HepG2 (cell line): ENCODE measurements around the gene RASL12.

Experiments
- BRCA1 ChIP-seq: sonication (generic); formaldehyde crosslinking; IDR thresholded peaks from 2 replicates; pipeline ENCODE4 v1.4.0; 2020; ENCODE audit warnings: missing genetic modification reagents
- CTCF ChIP-seq: sonication (generic); formaldehyde crosslinking; IDR thresholded peaks from 2 replicates; pipeline ENCODE4 v1.5.0; 2020; ENCODE audit warnings: mild to moderate bottlenecking, missing genetic modification reagents, moderate library complexity
- EZH2 ChIP-seq: conservative IDR thresholded peaks from 2 replicates; pipeline ENCODE4 v1.6.1; 2012; ENCODE audit warnings: mild to moderate bottlenecking, low read depth, low read length, moderate library complexity
- MEF2D ChIP-seq: sonication (generic); formaldehyde crosslinking; IDR thresholded peaks from 2 replicates; pipeline ENCODE4 v1.5.1; 2020; ENCODE audit warnings: mild to moderate bottlenecking, missing genetic modification reagents
- MNT ChIP-seq: fragments of 450-650 bp; IDR thresholded peaks from 2 replicates; pipeline ENCODE4 v1.6.1; 2016
- NONO ChIP-seq, 2 experiments: fragments of 450-650 bp in 1 of 2; sonication (generic) in 1 of 2; formaldehyde crosslinking in 1 of 2; IDR thresholded peaks in 1 of 2; conservative IDR thresholded peaks in 1 of 2; 2 replicates each; pipeline versions ENCODE4 v1.6.1 to v1.8.0; 2017 to 2022; ENCODE audit warnings: mild to moderate bottlenecking in 1 of 2, missing genetic modification reagents in 1 of 2, moderate library complexity in 1 of 2
- POLR2A ChIP-seq, 2 experiments: IDR thresholded peaks; 2 replicates each; pipeline ENCODE4 v1.6.1; 2011; ENCODE audit warnings: low read depth in 2 of 2, low read length in 2 of 2, mild to moderate bottlenecking in 1 of 2, moderate library complexity in 1 of 2; ENCODE audit not compliant: insufficient read depth in 1 of 2
- ZFP36L2 ChIP-seq: sonication (generic); formaldehyde crosslinking; IDR thresholded peaks from 2 replicates; pipeline ENCODE4 v1.4.0; 2020; ENCODE audit warnings: missing genetic modification reagents
- ZFY ChIP-seq: sonication (generic); formaldehyde crosslinking; IDR thresholded peaks from 2 replicates; pipeline ENCODE4 v1.4.0; 2020; ENCODE audit warnings: missing genetic modification reagents
- ZNF318 ChIP-seq: sonication (generic); formaldehyde crosslinking; IDR thresholded peaks from 2 replicates; pipeline ENCODE4 v1.4.0; 2020; ENCODE audit warnings: mild to moderate bottlenecking, missing genetic modification reagents
- TF ChIP-seq, protein P1 (sequence below): IDR thresholded peaks from 2 replicates; pipeline ENCODE4 v1.6.1; 2016; ENCODE audit warnings: low read depth, missing genetic modification reagents, missing compliant biosample characterization

- TF ChIP-seq EZH2 (no peak), ZFP36L2 (CRISPR knock-in tag) (no peak), ZNF318 (CRISPR knock-in tag) (no peak), NONO (IDR thresholded peaks at IDR 0.05) (no peak), NONO (CRISPR knock-in tag; conservative IDR thresholded peaks at IDR 0.05) (no peak), CTCF (CRISPR knock-in tag) (no peak), ZFY (CRISPR knock-in tag) (no peak), MNT (no peak), MEF2D (no peak), POLR2A (IDR thresholded peaks at IDR 0.05; ENCODE audit: insufficient read depth in 1 of 2, low read depth in 2 of 2, low read length in 2 of 2) (no peak), BRCA1 (CRISPR knock-in tag) (no peak)
- TF ChIP-seq, protein P1, sequence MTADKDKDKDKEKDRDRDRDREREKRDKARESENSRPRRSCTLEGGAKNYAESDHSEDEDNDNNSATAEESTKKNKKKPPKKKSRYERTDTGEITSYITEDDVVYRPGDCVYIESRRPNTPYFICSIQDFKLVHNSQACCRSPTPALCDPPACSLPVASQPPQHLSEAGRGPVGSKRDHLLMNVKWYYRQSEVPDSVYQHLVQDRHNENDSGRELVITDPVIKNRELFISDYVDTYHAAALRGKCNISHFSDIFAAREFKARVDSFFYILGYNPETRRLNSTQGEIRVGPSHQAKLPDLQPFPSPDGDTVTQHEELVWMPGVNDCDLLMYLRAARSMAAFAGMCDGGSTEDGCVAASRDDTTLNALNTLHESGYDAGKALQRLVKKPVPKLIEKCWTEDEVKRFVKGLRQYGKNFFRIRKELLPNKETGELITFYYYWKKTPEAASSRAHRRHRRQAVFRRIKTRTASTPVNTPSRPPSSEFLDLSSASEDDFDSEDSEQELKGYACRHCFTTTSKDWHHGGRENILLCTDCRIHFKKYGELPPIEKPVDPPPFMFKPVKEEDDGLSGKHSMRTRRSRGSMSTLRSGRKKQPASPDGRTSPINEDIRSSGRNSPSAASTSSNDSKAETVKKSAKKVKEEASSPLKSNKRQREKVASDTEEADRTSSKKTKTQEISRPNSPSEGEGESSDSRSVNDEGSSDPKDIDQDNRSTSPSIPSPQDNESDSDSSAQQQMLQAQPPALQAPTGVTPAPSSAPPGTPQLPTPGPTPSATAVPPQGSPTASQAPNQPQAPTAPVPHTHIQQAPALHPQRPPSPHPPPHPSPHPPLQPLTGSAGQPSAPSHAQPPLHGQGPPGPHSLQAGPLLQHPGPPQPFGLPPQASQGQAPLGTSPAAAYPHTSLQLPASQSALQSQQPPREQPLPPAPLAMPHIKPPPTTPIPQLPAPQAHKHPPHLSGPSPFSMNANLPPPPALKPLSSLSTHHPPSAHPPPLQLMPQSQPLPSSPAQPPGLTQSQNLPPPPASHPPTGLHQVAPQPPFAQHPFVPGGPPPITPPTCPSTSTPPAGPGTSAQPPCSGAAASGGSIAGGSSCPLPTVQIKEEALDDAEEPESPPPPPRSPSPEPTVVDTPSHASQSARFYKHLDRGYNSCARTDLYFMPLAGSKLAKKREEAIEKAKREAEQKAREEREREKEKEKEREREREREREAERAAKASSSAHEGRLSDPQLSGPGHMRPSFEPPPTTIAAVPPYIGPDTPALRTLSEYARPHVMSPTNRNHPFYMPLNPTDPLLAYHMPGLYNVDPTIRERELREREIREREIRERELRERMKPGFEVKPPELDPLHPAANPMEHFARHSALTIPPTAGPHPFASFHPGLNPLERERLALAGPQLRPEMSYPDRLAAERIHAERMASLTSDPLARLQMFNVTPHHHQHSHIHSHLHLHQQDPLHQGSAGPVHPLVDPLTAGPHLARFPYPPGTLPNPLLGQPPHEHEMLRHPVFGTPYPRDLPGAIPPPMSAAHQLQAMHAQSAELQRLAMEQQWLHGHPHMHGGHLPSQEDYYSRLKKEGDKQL (CRISPR knock-in tag), result no peak
These were observed 10.2 kb downstream of the RASL12 start for GRCh38 chr15:65057549-65057940.
